ENCODE results near the gene PXDC1. TPM values are rescaled to one million over a fixed set of nuclear protein-coding genes. Genes with fewer than 3 reads are reported as not detected.

PXDC1 gene
- total and polyA plus RNA-seq, 10 donors, result 17.7 to 51.5 (median 32.0) TPM

DNA sequence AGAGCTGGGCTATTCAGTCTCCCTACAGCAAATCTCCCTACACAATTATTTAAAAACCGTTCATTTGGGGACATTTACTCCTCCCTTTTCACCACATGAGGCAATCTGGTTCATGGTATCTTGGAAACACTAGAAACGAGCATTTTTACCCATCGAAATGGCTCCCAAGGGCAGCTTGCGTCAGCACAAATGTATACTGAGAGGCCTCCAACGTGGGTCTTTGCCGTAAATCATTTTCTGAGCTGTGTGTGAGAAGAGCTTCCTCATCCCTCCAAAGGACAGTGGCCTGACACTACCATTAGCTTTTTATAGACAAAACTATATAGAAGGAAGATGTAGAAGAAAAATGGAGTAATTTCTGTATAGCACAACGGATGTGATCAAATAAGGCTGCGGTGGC lies 30.0 kb upstream of the PXDC1 start:
- Histone ChIP-seq H3K4me3 (no peak overlapping the region), H3K4me1 (no peaks in the 10 kb centered on the region), H3K27ac (no peak overlapping the region), H3K36me3 (no peaks in the 10 kb centered on the region), H3K9me3 (no peaks in the 10 kb centered on the region), H3K27me3 (replicated peaks in 1 of 7) (no peaks in the 10 kb centered on the region)
- intact Hi-C loops (cut with DNase I; ENCODE audit: low total_unique reads), result no loop called here
- no peak for DNase-seq
- TF ChIP-seq, protein P1, sequence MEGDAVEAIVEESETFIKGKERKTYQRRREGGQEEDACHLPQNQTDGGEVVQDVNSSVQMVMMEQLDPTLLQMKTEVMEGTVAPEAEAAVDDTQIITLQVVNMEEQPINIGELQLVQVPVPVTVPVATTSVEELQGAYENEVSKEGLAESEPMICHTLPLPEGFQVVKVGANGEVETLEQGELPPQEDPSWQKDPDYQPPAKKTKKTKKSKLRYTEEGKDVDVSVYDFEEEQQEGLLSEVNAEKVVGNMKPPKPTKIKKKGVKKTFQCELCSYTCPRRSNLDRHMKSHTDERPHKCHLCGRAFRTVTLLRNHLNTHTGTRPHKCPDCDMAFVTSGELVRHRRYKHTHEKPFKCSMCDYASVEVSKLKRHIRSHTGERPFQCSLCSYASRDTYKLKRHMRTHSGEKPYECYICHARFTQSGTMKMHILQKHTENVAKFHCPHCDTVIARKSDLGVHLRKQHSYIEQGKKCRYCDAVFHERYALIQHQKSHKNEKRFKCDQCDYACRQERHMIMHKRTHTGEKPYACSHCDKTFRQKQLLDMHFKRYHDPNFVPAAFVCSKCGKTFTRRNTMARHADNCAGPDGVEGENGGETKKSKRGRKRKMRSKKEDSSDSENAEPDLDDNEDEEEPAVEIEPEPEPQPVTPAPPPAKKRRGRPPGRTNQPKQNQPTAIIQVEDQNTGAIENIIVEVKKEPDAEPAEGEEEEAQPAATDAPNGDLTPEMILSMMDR (IDR thresholded peaks at IDR 0.05 in 8 of 11, conservative IDR thresholded peaks at IDR 0.05 in 3 of 11), result no peak
- no peak for TF ChIP-seq POLR2AphosphoS5 (IDR thresholded peaks at IDR 0.05)
- no peak for TF ChIP-seq POLR2A (IDR thresholded peaks at IDR 0.05)
- 78 to 90% (median 82%) methylated on average over 8 of the region's 8 CpGs for WGBS, 5 donors

DNA sequence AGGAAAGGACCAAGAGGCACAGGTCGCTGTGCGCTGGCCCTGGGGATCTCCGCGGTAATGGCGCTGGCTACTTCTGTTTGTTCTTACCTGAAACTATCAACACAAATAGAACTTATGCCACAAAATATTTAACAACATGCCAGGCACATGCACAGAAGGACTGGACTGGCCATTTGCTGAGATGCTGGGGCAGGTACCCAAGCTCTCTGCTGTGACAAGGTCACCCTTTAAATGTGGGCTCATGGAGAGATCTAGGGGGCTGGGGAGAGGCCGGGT lies 28.0 kb upstream of the PXDC1 start:
- H3K27ac ChIP-seq, result no peak overlapping the region
- TF ChIP-seq POLR2A (IDR thresholded peaks at IDR 0.05), result no peak
- no peak for TF ChIP-seq POLR2AphosphoS5 (IDR thresholded peaks at IDR 0.05)
- TF ChIP-seq, protein P1 (IDR thresholded peaks at IDR 0.05 in 8 of 11, conservative IDR thresholded peaks at IDR 0.05 in 3 of 11), result no peak
- H3K4me1 ChIP-seq, result no peaks in the 10 kb centered on the region
- intact Hi-C loops (cut with DNase I; ENCODE audit: low total_unique reads), result no loop called here
- H3K9me3 ChIP-seq, result no peaks in the 10 kb centered on the region
- no peaks in the 10 kb centered on the region for H3K36me3 ChIP-seq
- no peak overlapping the region for H3K4me3 ChIP-seq
- DNase-seq, result no peak
- H3K27me3 ChIP-seq (replicated peaks in 1 of 7), result no peaks in the 10 kb centered on the region
- 93 to 98% (median 96%) methylated on average over 6 of the region's 6 CpGs for whole genome bisulfite sequencing, 5 donors

DNA sequence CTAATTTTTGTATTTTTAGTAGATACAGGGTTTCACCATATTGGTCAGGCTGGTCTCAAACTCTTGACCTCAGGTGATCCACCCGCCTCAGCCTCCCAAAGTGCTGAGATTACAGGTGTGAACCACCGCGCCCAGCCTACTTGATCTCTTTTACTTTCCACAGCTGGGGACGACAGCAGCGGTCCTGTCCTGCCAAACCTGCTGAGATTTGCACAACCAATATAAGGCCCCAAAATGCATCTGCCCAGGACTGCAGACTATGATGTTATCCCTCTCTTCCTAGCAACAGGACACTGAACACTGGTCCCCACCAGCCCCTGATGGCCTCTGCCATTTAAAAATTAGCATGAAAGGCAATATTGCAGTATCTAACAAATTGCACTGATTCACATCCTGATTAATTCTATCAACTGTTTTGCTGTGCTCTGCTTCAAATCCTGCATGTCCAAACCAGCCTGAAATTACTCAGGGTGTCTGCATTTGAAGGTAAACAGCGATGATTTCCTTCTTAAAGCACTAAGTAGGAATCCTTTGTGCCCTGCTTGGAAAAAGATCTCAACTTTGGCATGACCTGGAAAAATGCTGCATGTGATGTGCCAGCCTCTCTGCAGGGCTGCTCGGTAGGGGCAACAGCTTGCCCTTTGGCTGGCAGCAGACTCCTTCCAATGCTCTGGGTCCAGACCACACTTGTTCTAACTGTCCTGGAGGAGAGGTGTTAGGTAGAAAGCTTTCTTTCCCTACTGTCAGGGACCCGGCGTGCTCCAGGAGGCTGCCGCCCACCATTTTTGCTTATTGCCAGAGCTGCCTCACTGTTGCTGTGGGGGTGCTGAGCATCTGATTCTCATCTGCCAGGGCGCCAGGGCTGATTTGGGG lies 27.4 kb upstream of the PXDC1 start:
- Histone ChIP-seq H3K27ac (no peak overlapping the region), H3K9me3 (no peaks in the 10 kb centered on the region), H3K36me3 (no peaks in the 10 kb centered on the region), H3K4me3 (no peak overlapping the region), H3K4me1 (peaks cover 0 to under 1% (median 0%) of the 10 kb centered on the region in 6 donors), H3K27me3 (replicated peaks in 1 of 7) (no peaks in the 10 kb centered on the region)
- no peak for DNase-seq
- intact Hi-C loops (cut with DNase I; ENCODE audit: low total_unique reads), result no loop called here
- WGBS, 5 donors, result 94 to 98% (median 96%) methylated on average over 10 to 11 of the region's 11 CpGs
- TF ChIP-seq POLR2AphosphoS5 (IDR thresholded peaks at IDR 0.05) (no peak), POLR2A (IDR thresholded peaks at IDR 0.05) (no peak)
- TF ChIP-seq, protein P1 (IDR thresholded peaks at IDR 0.05 in 8 of 11, conservative IDR thresholded peaks at IDR 0.05 in 3 of 11), result no peak

DNA sequence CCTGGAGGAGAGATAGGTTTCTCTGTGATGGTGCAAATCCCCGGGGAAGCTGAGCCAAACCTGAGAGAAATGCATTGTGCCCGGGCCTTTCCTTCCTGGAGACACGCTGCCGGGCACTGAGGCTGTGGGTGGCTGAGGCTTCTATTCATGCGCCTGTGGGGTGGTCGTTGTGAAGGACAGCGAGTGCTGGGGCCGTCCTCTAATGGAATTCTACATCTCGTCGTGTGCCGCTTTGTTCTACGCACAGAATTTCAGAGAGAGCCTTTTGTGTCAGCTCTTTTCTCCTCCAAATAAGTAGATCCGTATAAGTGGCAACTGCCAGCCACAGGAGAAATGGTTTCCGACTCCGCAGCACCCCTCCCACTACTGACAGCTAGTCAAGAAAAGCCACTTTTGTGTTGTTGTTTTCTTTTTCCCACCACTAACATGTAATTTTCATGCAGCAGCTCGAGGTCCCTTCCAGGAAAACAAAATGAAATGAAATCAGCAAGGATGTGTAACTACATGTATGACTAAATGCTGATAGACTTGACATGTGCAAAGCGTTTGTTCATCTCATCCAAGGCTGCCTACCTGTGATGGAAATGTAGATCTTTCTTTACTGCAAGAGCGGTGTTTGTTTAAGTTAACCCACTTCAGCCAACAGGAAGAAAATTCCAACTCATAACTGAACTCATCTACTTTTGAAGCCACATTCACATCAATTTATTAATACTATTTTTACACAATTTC lies 26.4 kb upstream of the PXDC1 start:
- H3K4me3 ChIP-seq, result no peak overlapping the region
- H3K9me3 ChIP-seq, result no peaks in the 10 kb centered on the region
- TF ChIP-seq POLR2A (IDR thresholded peaks at IDR 0.05), result no peak
- TF ChIP-seq POLR2AphosphoS5 (IDR thresholded peaks at IDR 0.05), result no peak
- TF ChIP-seq, protein P1 (IDR thresholded peaks at IDR 0.05 in 8 of 11, conservative IDR thresholded peaks at IDR 0.05 in 3 of 11), result no peak
- DNase-seq, result no peak
- no peaks in the 10 kb centered on the region for H3K36me3 ChIP-seq
- intact Hi-C loops (cut with DNase I; ENCODE audit: low total_unique reads), result no loop called here
- H3K27me3 ChIP-seq (replicated peaks in 1 of 7), result no peaks in the 10 kb centered on the region
- 72 to 79% (median 75%) methylated on average over 18 of the region's 18 CpGs for WGBS, 5 donors
- H3K27ac ChIP-seq, result no peak overlapping the region
- H3K4me1 ChIP-seq, result peaks cover 0 to 4% (median 0%) of the 10 kb centered on the region in 6 donors
